Muscle layer of colon (tissue), 2 donors: ENCODE measurements around the gene INPP5E.
"Not testable (repeated sequence)": the region's sequence is repeated elsewhere in the genome, so short reads cannot be mapped to it uniquely, and the experiment has no call there.

Experiments used
- H3K27ac ChIP-seq: one replicate; pipeline ENCODE4 v1.7.0; 2013; ENCODE audit warnings: low read depth, mild to moderate bottlenecking, low read length, moderate library complexity
- H3K27me3 ChIP-seq, 2 donors: one replicate each; pipeline ENCODE4 v1.7.0; 2013; ENCODE audit warnings: low read length in 2 of 2, mild to moderate bottlenecking in 2 of 2; ENCODE audit not compliant: insufficient read depth in 2 of 2, control insufficient read depth in 1 of 2
- H3K36me3 ChIP-seq: one replicate; pipeline ENCODE4 v1.7.0; 2013; ENCODE audit warnings: mild to moderate bottlenecking, low read length; ENCODE audit not compliant: insufficient read depth
- H3K4me1 ChIP-seq: one replicate; pipeline ENCODE4 v1.7.0; 2013; ENCODE audit warnings: mild to moderate bottlenecking, low read length; ENCODE audit not compliant: insufficient read depth
- H3K4me3 ChIP-seq, 2 donors: one replicate each; pipeline ENCODE4 v1.7.0; 2013; ENCODE audit warnings: low read length in 2 of 2, low read depth in 1 of 2, mild to moderate bottlenecking in 1 of 2, moderate library complexity in 1 of 2
- H3K9ac ChIP-seq: one replicate; pipeline ENCODE4 v1.7.0; 2013; ENCODE audit warnings: low read length
- H3K9me3 ChIP-seq: one replicate; pipeline ENCODE4 v1.7.0; 2013; ENCODE audit warnings: mild to moderate bottlenecking, low read length
- donor health status: abdominal sarcoma.
- donor health status: Adenocarcinoma of cecum.

Gene INPP5E

DNA sequence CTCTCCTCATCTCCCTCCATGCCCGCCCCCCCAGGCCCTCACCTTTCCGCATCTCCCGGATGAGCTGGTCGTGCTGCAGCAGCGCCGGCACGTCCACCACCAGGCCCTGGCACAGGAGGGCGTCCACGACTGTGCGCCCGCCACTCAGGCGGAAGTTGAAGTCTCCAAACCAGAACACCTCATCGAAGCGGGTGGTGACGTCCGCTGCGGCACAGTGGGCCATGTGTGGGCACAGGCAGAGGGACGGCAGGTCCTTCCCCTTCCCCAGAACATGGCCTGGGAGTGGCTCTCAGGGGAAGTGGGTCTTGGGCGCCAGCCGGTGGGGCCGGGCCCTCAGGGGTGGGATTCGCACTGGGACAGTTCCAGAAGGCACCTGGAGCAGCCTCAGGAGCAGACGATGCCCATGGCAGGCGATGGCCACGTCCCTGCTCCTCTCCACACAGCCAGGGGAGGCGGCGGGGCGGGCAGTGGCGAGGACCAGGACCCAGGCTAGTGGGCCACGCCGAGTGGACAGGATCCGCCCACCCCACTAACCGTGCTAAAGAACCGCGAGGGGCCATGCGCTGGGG lies 7.8 kb downstream of the INPP5E start:
- no peaks in the 10 kb centered on the region for H3K27me3 ChIP-seq
- H3K27ac ChIP-seq, result no peak overlapping the region
- no peaks in the 10 kb centered on the region for H3K9me3 ChIP-seq
- no peak overlapping the region for H3K4me3 ChIP-seq
- peaks cover 6% of the 10 kb centered on the region for H3K36me3 ChIP-seq
- H3K9ac ChIP-seq, result no peak overlapping the region
- H3K4me1 ChIP-seq, result peaks cover under 1% of the 10 kb centered on the region

DNA sequence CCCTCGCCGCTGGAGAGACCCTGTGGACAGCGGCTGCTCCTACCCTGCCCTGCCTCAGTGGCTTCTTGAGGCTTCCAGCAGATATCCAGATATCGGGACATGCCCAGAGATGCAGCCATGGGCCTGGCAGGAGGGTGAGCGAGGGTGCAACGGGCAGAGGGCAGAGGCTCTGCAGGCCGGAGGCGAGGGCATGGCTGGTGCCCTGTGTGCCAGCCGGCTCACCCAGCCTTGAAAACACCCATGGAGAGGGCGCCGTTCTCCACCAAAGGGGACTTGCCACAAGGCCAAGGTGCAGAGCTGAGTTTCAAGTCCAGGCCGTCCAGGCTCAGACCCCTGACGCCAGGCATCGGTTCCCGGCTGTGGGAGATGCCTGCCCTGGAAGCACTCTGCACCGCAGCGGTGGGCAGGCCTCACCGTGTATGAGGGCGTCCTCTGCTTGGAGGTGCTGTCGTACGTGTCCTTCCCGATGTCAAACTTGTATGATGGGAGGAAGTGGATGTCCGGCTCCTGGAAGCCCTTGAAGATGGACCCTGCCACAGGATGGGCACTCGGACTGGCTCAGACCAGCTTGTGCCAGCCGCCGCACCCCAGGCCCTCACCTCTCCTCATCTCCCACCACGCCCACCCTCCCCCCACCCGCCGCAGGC lies 8.9 kb downstream of the INPP5E start:
- no peak overlapping the region for H3K27ac ChIP-seq
- H3K36me3 ChIP-seq, result peaks cover 6% of the 10 kb centered on the region
- H3K9me3 ChIP-seq, result no peaks in the 10 kb centered on the region
- no peaks in the 10 kb centered on the region for H3K4me1 ChIP-seq
- H3K27me3 ChIP-seq, result no peaks in the 10 kb centered on the region
- no peak overlapping the region for H3K4me3 ChIP-seq
- no peak overlapping the region for H3K9ac ChIP-seq

DNA sequence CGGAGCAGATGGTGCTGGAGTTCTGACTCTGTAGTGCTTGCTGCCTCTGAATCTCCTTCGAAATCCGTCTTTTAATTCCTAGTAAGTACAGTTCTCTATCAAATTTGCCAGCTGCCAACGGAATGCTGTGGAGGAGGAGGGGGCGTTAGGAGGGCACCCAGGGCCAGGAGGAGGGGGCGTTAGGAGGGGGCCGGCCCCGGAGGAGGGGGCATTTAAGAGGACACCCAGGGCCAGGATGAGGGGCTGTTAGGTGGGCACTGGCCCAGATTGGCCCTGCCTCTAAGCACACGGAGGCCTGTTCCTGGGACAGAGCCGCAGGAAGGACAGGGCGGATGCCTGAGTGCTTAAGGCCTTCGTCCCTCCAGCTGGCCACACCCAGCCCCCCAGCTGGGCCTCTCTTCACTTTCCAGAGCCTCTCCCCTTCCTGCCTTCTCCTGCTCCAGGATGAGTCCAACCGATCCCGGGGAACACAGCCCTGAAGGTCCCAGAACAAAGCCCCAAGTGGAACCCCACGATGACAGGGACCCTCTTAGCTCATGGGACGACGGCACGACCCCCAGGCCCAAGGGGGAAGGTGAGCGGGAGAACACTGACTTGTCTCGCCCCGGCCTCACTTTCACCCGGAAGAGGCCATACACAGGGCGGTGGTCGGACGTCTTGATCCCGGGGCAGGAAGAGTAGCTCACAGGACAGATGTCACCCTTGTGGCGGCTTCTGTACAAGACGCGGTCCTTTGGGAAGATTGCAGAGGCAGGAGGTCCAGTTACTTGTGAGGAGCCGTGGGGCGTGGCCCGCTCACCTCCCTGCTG lies 9.8 kb downstream of the INPP5E start:
- H3K36me3 ChIP-seq, result peaks cover 6% of the 10 kb centered on the region
- no peak overlapping the region for H3K9ac ChIP-seq
- H3K27ac ChIP-seq, result no peak overlapping the region
- H3K4me3 ChIP-seq, result no peak overlapping the region
- no peaks in the 10 kb centered on the region for H3K27me3 ChIP-seq
- H3K4me1 ChIP-seq, result no peaks in the 10 kb centered on the region
- H3K9me3 ChIP-seq, result no peaks in the 10 kb centered on the region

DNA sequence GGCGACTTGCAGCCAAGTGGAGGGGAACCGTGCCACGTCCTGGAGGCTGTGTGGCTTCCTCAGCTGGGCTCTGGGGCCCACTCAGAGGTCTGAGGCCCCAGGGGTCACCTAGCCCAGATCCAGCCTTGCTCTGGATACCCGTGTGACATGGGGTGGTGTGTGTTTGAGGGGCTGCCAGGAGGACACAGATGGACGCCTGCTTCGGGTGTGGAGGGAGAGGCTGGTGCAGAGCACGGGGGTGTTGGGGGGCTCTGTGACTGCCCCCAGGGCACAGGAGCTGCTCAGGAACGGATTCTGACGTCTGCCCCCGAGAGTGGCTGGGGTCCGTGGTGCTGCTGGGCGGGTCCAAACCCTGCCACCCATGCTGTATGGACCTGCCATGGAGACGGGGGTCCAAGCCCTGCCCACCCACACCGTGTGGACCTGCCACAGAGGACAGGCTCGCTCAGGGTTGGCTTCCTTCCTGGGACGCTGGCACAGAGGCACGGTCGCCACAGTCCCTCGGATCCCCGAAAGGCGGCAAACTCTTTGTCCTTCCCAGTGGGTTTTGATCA lies 10.5 kb downstream of the INPP5E start:
- peaks cover 6% of the 10 kb centered on the region for H3K36me3 ChIP-seq

DNA sequence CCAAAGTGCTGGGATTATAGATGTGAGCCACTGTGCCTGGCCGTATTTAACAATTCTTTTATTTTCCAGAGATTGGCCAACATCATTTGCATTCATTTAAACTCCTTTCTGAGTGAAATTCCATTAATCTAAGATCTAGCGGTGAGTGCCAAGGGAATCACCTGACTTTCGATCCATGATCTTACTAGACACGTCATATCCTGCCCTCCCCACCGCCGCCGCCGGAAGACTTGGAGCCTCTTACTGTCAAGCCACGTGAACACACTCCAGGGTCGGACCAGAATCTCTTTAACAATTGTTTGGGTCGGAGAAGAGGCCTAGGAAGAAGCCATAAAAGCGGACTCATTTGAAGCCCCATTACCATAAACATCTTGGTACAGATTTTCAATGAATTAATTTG lies 12.9 kb downstream of the INPP5E start:
- H3K27me3 ChIP-seq, result no peaks in the 10 kb centered on the region
- peaks cover 27% of the 10 kb centered on the region for H3K36me3 ChIP-seq
- H3K4me1 ChIP-seq, result no peaks in the 10 kb centered on the region
- H3K4me3 ChIP-seq, result no peak overlapping the region
- no peaks in the 10 kb centered on the region for H3K9me3 ChIP-seq
- no peak overlapping the region for H3K27ac ChIP-seq
- H3K9ac ChIP-seq, result no peak overlapping the region

More for the DNA sequence above, 10.5 kb downstream of the INPP5E start:
- Histone ChIP-seq H3K4me1 (no peaks in the 10 kb centered on the region), H3K27ac (no peak overlapping the region), H3K9me3 (no peaks in the 10 kb centered on the region), H3K27me3 (no peaks in the 10 kb centered on the region), H3K9ac (no peak overlapping the region), H3K4me3 (no peak overlapping the region)

DNA sequence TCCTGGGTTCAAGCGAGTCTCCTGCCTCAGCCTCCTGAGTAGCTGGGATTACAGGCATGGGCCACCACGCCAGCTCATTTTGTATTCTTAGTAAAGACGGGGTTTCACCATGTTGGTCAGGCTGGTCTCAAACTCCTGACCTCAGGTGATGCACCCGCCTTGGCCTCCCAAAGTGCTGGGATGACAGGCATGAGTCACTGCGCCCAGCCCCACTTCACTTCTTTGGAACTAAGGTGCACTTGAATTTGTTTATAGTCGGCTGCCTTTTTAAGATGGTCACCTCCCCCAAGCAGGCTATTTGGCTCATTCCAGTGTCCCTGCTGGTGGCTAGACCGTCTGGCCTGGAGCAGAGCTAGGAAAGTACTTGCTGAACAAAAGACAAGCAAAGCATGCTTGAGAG lies 14.3 kb downstream of the INPP5E start:
- not testable (repeated sequence) for H3K4me1 ChIP-seq, H3K9me3 ChIP-seq, H3K27ac ChIP-seq, H3K4me3 ChIP-seq, H3K27me3 ChIP-seq, H3K9ac ChIP-seq
- H3K36me3 ChIP-seq, result peaks cover 36% of the 10 kb centered on the region

DNA sequence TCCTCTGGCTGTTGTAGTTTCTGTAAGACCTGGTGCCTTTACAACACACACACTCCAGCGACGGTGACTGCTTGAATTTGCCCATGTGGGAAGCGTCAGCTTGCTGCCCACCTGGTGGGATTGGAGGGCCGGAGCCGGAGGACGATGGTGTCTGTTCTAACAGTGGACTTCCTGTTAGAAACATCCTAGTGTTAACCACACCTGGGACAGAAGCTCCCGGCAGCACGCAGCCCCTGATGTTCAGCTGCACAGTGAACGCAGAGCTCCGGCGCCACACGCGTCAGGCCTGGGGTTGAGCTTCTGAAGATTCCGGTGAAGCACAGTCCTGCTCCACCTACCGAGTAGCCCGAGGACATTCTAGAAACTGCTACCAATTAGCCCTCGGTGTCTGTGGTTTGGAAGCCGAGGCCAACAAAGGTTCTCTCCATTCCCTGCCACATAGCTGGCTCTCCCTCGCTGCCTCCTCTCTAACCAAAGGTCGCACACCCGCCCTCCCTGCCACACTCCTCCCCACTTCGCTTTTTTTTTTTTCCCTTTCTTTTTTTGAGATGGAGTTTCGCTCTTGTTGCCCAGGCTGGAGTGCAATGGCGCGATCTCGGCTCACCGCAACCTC lies 14.8 kb downstream of the INPP5E start:
- H3K27me3 ChIP-seq, result no peaks in the 10 kb centered on the region
- peaks cover 37% of the 10 kb centered on the region for H3K36me3 ChIP-seq
- H3K9me3 ChIP-seq, result no peaks in the 10 kb centered on the region
- H3K27ac ChIP-seq, result no peak overlapping the region
- no peak overlapping the region for H3K4me3 ChIP-seq
- H3K4me1 ChIP-seq, result no peaks in the 10 kb centered on the region
- H3K9ac ChIP-seq, result no peak overlapping the region

DNA sequence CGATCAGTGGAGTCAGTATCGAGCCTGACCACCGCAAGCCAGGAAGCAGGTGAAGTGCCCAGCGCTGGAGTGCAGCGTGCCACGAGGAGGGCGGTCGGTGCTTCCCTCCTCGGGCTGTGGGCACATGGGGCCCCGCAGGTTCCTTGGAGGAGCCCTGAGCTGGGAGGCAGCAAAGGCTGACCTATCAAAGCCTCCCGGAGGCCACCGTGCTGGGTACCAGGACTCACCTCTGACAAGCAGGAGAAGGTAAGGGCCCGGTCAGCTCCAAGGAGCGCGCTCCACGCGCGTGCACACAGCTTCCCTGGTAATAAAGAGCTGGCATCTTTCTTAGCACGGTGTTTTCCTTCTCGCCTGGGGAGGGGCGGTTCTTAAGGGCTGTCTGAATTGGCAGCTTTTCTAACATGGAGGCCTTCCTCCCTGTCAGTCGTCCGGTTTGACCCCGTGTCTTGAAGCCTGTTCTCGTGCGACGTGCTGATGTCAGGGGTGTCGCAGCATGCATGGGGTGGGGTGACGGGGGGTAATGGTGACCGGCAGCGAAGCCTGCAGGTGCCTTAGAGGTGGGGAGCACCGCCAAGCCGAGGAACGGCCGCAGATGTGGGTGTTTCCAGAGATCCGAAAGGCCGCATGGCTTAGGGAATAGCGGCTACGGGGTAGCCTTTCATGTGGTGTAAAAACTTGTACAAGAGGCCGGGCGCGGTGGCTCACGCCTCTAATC lies 16.1 kb downstream of the INPP5E start:
- peaks cover 44% of the 10 kb centered on the region for H3K36me3 ChIP-seq
- no peaks in the 10 kb centered on the region for H3K4me1 ChIP-seq
- no peak overlapping the region for H3K4me3 ChIP-seq
- H3K9me3 ChIP-seq, result no peaks in the 10 kb centered on the region
- H3K27ac ChIP-seq, result no peak overlapping the region
- H3K9ac ChIP-seq, result no peak overlapping the region
- H3K27me3 ChIP-seq, result no peaks in the 10 kb centered on the region

DNA sequence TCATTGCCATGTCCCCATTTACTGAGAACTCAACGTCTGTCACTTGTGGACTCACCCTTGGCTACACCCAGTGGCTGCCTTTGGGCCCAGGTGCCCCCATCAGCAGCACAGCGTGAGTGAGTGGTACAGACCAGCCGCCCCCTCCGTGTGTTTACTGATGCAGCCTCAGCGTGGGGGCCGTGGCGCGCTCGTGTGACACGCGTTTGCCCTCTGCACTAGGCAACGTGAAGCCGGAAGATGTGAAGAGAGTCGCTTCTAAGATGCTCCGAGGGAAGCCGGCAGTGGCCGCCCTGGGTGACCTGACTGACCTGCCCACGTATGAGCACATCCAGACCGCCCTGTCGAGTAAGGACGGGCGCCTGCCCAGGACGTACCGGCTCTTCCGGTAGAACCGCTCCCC lies 16.8 kb downstream of the INPP5E start:
- no peaks in the 10 kb centered on the region for H3K9me3 ChIP-seq
- H3K4me1 ChIP-seq, result no peaks in the 10 kb centered on the region
- H3K9ac ChIP-seq, result no peak overlapping the region
- H3K4me3 ChIP-seq, result no peak overlapping the region
- H3K27ac ChIP-seq, result no peak overlapping the region
- peaks cover 51% of the 10 kb centered on the region for H3K36me3 ChIP-seq
- H3K27me3 ChIP-seq, result no peaks in the 10 kb centered on the region

DNA sequence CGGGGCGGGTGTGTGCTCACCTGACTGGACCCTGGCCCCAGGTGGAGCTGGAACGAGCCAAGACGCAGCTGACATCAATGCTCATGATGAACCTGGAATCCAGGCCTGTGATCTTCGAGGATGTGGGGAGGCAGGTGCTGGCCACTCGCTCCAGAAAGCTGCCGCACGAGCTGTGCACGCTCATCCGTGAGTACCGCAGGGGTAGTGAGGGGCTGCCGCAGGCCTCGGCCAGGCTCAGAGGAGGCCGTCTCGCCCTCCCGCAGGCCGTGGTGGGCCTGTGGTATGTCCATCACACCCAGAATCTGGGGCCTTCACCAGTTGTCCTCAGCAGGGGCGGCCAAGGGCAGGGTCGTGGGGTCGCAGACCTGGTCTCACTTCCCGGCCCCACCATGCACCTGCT lies 17.9 kb downstream of the INPP5E start:
- Histone ChIP-seq H3K9me3 (no peaks in the 10 kb centered on the region), H3K4me1 (no peaks in the 10 kb centered on the region), H3K27ac (no peak overlapping the region), H3K27me3 (no peaks in the 10 kb centered on the region), H3K36me3 (peaks cover 60% of the 10 kb centered on the region), H3K4me3 (no peak overlapping the region), H3K9ac (no peak overlapping the region)

DNA sequence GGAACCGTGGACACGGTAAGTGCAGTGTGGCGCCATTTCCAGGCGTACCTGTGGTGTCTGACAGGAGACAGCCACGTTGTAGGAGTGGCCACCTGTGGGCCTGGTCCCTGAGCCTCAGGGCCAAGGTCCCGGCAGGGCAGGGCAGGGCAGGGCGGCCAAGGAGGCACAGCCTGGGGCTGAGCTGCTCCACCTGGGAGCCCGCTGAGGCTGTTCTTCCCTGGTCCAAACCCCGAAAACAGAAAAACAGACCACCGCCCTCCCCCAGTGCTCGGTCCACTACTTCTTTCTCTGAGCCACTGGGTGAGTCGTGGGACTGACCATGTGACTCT lies 20.6 kb downstream of the INPP5E start:
- no peaks in the 10 kb centered on the region for H3K4me1 ChIP-seq
- H3K36me3 ChIP-seq, result peaks cover 83% of the 10 kb centered on the region
- no peak overlapping the region for H3K27ac ChIP-seq
- no peak overlapping the region for H3K9ac ChIP-seq
- H3K9me3 ChIP-seq, result no peaks in the 10 kb centered on the region
- no peaks in the 10 kb centered on the region for H3K27me3 ChIP-seq
- no peak overlapping the region for H3K4me3 ChIP-seq
